ENCODE data around the gene ADAMTS17.

Gene ADAMTS17

GRCh38 chr15:100235030-100235617, 106.7 kb downstream of the ADAMTS17 start:
- Histone ChIP-seq H3K4me1 (ENCODE audit: insufficient read depth, low read length, poor library complexity, severe bottlenecking) (peaks cover 16% of the 10 kb centered on the region), H3K4me2 (ENCODE audit: low read depth, low read length, poor library complexity, severe bottlenecking) (no peak overlapping the region)
- TF ChIP-seq CTCF (conservative IDR thresholded peaks at IDR 0.05; ENCODE audit: low read length), result no peak
- no peak for TF ChIP-seq EZH2phosphoT487 (IDR thresholded peaks at IDR 0.05; ENCODE audit: borderline replicate concordance)

GRCh38 chr15:100234158-100235029, 107.4 kb downstream of the ADAMTS17 start:
- Histone ChIP-seq H3K9me3 (ENCODE audit: insufficient read depth, low read depth, low read length) (no peaks in the 10 kb centered on the region), H3K9me2 (replicated peaks; ENCODE audit: low read depth, low read length) (no peaks in the 10 kb centered on the region), H3K9ac (ENCODE audit: low read depth, low read length, poor library complexity, severe bottlenecking) (no peak overlapping the region), H3K4me3 (ENCODE audit: low read length, poor library complexity, severe bottlenecking) (no peak overlapping the region), H4K20me1 (ENCODE audit: insufficient read depth, low read length, poor library complexity, severe bottlenecking) (no peaks in the 10 kb centered on the region), H2AFZ (ENCODE audit: low read length) (no peak overlapping the region), H3K4me1 (ENCODE audit: insufficient read depth, low read length, poor library complexity, severe bottlenecking) (peaks cover 22% of the 10 kb centered on the region), H3K27me3 (ENCODE audit: insufficient read depth, low read length, poor library complexity, severe bottlenecking) (no peaks in the 10 kb centered on the region), H3F3A (ENCODE audit: low read depth) (no peaks in the 10 kb centered on the region), H3K4me2 (ENCODE audit: low read depth, low read length, poor library complexity, severe bottlenecking) (no peak overlapping the region), H3K36me3 (ENCODE audit: insufficient read depth, low read length) (no peaks in the 10 kb centered on the region), H3K79me2 (ENCODE audit: insufficient read depth, low read length) (no peaks in the 10 kb centered on the region)
- TF ChIP-seq CTCF (conservative IDR thresholded peaks at IDR 0.05; ENCODE audit: low read length), result no peak
- TF ChIP-seq EZH2phosphoT487 (IDR thresholded peaks at IDR 0.05; ENCODE audit: borderline replicate concordance), result no peak

More at GRCh38 chr15:100235030-100235617, 106.7 kb downstream of the ADAMTS17 start:
- Histone ChIP-seq H3K36me3 (ENCODE audit: insufficient read depth, low read length) (no peaks in the 10 kb centered on the region), H3K9me3 (ENCODE audit: insufficient read depth, low read depth, low read length) (no peaks in the 10 kb centered on the region), H3K9ac (ENCODE audit: low read depth, low read length, poor library complexity, severe bottlenecking) (no peak overlapping the region), H3K79me2 (ENCODE audit: insufficient read depth, low read length) (no peaks in the 10 kb centered on the region), H3K27me3 (ENCODE audit: insufficient read depth, low read length, poor library complexity, severe bottlenecking) (no peaks in the 10 kb centered on the region), H4K20me1 (ENCODE audit: insufficient read depth, low read length, poor library complexity, severe bottlenecking) (no peaks in the 10 kb centered on the region), H2AFZ (ENCODE audit: low read length) (no peak overlapping the region), H3K9me2 (replicated peaks; ENCODE audit: low read depth, low read length) (no peaks in the 10 kb centered on the region), H3F3A (ENCODE audit: low read depth) (no peaks in the 10 kb centered on the region), H3K4me3 (ENCODE audit: low read length, poor library complexity, severe bottlenecking) (no peak overlapping the region)

GRCh38 chr15:100230784-100231183, 111.0 kb downstream of the ADAMTS17 start:
- Histone ChIP-seq H3K36me3 (ENCODE audit: insufficient read depth, low read length) (no peaks in the 10 kb centered on the region), H3K4me2 (ENCODE audit: low read depth, low read length, poor library complexity, severe bottlenecking) (no peak overlapping the region), H4K20me1 (ENCODE audit: insufficient read depth, low read length, poor library complexity, severe bottlenecking) (no peaks in the 10 kb centered on the region), H3F3A (ENCODE audit: low read depth) (no peaks in the 10 kb centered on the region), H3K9me3 (ENCODE audit: insufficient read depth, low read depth, low read length) (no peaks in the 10 kb centered on the region), H3K27me3 (ENCODE audit: insufficient read depth, low read length, poor library complexity, severe bottlenecking) (no peaks in the 10 kb centered on the region), H3K79me2 (ENCODE audit: insufficient read depth, low read length) (no peaks in the 10 kb centered on the region), H3K9ac (ENCODE audit: low read depth, low read length, poor library complexity, severe bottlenecking) (no peak overlapping the region), H2AFZ (ENCODE audit: low read length) (no peak overlapping the region), H3K4me3 (ENCODE audit: low read length, poor library complexity, severe bottlenecking) (no peak overlapping the region), H3K4me1 (ENCODE audit: insufficient read depth, low read length, poor library complexity, severe bottlenecking) (peaks cover 27% of the 10 kb centered on the region), H3K9me2 (replicated peaks; ENCODE audit: low read depth, low read length) (no peaks in the 10 kb centered on the region)
- TF ChIP-seq EZH2phosphoT487 (IDR thresholded peaks at IDR 0.05; ENCODE audit: borderline replicate concordance), result no peak
- no peak for TF ChIP-seq CTCF (conservative IDR thresholded peaks at IDR 0.05; ENCODE audit: low read length)
